HG03342 (cell line): ENCODE results near the gene HIRIP3.
"Not testable (repeated sequence)": the region's sequence is repeated elsewhere in the genome, so short reads cannot be mapped to it uniquely, and the experiment has no call there.

Experiments
- ATAC-seq: cut with Tn5 transposase; IDR thresholded peaks from one replicate; pipeline ENCODE4 v1.9.1; 2021; ENCODE audit warnings: mild to moderate bottlenecking, moderate library complexity; ENCODE audit not compliant: unreplicated experiment

Gene HIRIP3

DNA sequence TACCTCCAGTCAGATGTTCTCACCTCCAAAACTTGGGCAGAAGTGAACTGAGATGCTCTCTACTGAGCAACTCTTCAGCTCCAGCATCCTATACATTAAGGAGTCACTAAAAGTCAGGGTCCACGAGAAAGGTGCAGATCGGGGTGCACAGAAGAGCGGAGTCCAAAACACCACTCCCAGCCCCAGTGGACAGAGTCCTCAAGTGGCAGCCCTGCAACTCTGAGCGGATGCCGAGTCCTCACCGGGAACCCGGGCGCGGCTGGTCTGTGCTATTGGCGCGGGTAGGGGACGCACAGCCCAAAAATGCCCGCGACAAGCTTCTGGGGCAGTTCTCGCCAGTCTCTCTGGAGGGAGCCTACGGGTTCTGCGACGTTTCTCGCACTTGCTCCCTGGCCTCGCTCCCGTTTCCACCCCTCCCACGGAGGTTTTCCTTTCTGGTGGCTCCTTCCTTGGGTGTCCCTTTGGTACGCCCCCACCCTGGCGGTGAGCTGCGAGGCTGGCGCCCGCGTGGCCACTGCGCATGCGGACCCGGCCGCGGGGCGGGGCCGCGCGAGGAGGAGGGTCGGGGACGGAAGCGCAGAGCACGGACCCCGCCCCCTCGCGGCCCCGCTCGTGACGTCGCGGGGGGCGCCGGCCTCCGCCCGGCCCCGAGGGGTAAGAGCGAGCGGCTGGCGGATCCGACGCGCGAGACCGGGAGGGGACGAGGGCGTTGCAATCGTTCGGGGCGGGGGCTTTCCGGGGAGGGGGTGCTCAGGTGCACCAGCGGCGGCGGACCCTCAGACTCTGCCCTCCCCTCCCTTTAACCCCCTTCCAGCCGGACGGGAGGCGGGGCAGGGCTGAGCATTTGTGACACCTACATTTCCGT is 33.7 kb downstream of the HIRIP3 start, which contains the start of gene TMEM219:
TMEM219 (plus strand) TSS at position 601 of the 865 bp plus-strand sequence. CDS start 1,065 bp downstream, outside the sequence.
- peak; percentile 77 for ATAC-seq

DNA sequence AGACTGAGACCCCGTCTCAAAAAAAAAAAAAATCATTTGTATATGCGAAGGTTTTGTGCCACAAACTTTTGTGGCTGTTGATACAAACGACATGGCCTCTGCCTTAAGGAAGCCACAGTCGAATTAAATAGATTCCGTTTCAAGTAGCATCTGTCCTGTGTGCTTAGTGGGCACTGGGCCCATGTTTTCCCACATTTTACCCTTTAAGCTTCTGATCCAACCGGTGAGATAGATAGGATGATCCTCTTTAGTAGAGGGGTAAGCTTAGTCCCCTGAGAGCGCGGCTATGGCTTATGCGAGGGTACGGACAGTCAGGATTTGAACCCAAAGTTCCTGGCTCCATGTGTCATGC is 34.3 kb downstream of the HIRIP3 start:
- no peak for ATAC-seq

DNA sequence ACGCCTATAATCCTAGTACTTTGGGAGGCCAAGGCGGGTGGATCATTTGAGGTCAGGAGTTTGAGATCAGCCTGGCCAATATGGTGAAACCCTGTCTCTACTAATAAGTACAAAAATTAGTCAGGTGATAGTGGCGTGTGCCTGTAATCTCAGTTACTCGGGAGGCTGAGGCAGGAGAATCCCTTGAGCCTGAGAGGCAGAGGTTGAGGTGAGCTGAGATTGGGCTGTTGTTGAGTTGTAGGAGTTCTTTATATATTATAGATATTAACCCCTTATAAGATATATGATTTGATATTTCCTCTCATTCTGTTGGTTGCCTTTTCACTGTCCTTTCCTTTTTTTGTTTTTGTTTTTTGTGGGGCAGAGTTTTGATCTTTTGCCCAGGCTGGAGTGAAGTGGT is 35.6 kb downstream of the HIRIP3 start:
- ATAC-seq = not testable (repeated sequence)

DNA sequence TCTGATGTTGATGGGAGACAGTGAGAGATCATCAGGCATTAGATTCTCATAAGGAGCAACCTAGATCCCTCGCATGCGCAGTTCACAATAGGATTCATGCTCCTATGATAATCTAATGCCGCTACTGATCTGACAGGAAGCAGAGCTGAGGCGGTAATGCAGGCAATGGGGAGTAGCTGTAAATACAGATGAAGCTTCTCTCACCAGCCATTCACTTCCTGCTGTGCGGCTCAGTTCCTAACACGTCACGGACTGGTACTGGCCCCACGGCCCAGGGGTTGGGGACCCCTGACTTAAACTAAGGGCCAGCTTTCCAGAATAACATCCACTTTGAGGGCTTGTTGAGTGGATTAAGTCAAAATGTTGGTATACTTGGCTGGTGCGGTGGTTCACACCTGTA is 36.1 kb downstream of the HIRIP3 start:
- ATAC-seq = no peak

DNA sequence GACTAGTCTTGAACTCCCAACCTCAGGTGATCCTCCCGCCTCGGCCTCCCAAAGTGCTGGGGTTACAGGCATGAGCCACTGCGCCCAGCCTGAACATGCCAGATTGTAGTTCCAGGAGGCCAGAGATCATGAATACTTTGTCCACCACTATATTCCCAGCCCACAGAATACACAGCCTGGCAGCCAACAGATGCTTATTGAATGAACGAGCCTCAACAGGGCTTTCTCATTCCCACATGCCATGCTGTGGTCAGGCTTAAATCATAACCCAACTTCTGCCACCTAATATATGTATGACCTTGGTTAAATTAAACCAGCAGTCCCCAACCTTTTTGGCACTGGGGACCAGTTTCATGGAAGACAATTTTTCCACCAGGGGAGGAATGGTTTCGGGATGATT is 36.7 kb downstream of the HIRIP3 start:
- no peak for ATAC-seq

DNA sequence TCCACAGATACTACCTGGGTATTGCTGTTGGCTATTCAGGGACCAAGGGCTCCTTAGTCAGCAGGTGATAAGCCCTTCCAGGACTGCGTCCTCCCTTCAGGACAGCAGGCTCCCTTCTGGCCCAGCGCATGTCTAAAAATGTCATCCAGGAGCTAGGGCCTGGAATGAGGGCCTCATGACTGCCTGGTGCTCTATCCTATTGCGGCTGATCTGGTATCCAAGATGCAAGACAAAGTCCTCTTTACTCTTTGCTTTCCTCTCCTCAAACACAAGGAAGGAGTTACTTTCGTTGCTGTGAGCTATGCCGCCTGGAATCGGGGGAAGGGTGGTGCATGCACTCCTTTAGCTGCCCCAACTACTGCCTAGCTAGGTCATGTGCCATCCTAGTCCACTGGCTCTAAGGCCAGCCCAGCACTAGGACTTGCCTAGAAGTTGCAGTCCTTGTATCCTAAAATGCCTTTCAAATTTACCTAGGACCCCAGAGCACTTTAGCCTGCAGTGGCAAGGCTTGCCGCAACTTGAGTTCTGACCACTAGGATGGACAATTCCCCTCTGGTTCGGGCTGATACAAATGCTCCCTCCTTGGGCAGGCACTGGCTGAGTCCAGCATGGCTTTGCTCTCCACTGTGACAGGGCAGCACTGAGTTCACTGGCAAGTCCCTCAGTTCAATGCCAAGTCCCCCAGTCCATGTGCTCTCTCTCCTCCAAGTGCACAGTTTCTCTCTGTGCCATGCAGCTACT is 43.6 kb downstream of the HIRIP3 start:
- ATAC-seq = no peak

DNA sequence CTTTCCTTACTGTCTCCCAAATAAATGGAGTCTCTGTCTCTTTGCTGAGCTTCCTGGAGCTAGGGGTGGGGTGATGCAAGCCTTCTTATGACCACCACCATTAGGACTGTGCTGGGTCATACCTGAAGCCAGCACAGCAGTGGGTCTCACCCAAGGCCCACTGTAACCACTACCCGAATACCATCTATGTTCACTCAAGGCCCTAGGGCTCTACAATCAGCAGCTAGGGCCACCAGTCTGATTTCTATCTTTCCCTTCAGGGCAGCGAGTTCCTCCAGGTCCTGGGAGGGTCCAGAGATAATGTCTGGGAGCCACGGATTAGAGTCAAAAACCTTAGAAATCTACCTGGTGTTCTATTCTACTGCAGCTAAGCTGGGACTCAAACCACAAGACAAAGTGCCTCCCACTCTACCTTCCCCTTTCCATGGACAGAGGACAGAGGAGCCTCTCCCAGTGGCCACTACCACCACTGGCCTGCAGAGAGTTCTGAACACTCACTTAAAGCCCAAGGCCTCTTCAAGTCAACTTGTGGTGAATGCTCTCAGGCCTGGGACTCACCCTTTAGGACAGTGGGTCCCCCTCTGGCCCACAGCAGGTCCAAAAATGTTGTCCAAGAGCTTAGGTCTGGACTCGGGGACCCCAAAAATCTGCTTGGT is 44.5 kb downstream of the HIRIP3 start:
- ATAC-seq = no peak

DNA sequence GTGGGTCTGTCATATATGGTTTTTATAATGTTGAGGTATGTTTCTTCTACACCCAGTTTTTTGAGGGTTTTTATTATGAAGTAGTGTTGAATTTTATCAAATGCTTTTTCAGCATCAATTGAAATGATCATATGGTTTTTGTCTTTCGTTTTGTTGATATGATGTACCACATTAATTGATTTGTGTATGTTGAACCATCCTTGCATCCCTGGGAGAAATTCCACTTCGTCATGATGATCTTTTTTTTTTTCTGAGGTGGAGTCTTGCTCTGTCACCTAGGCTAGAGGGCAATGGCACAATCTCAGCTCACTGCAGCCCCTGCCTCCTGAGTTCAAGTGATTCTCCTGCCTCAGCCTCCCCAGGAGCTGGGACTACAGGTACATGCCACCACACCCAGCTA is 47.5 kb downstream of the HIRIP3 start:
- ATAC-seq = no peak

DNA sequence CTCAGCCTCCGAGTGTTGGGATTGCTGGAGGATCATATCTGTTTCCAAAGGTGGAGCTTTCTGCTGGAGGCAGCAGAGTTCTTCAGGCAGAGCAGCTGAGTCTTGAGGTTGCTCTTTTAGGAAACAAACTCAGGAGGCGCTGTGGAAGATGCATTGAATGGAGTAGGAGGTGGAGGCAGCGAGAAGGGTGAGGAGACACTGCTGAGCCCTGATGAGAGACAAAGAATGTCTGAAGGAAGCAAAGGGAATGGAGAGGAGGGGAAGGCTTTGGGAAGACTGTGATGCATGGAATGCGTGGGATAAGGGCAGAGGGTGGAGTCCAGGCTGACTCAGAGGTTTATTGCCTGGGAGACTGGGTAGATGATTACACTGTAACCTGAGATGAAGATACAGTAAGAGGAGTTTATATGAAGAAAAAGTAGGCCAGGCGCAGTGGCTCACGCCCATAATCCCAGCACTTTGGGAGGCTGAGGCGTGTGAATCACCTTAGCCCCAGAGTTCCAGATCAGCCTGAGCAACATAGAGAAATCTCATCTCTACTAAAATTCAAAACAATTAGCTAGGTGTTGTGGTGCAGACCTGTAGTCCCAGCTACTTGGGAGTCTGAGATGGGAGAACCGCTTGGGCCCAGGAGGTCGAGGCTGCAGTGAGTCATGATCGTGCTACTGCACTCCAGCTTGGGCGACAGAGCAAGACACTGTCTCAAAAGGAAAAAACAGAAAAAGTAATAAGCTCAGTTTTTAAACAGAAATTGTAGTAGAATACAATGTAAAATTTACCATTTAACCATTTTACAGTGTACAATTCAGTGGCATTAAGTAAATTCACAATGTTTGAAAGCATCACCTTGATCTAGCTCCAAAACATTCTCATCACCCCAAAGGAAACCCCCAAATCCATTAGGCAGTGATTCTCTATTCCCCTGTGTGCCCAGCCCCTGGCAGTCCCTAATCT is 51.3 kb downstream of the HIRIP3 start:
- no peak for ATAC-seq
